A549 (cell line): ENCODE measurements around the gene GCM1.

Experiments used
- CEBPB ChIP-seq, 2 experiments: fragments of >200 bp in 1 of 2; sonication (Bioruptor Twin) in 1 of 2; formaldehyde crosslinking in 1 of 2; IDR thresholded peaks; 2 replicates each; pipeline ENCODE4 v1.6.1; 2012 to 2016
- CHD4 ChIP-seq: fragments of 200-600 bp; sonication (generic); IDR thresholded peaks from 2 replicates; pipeline ENCODE4 v1.6.1; 2016; ENCODE audit warnings: antibody characterized with exemption, mild to moderate bottlenecking, borderline replicate concordance
- CTCF ChIP-seq: fragments of >200 bp; sonication (Bioruptor Twin); formaldehyde crosslinking; IDR thresholded peaks from 3 replicates; pipeline ENCODE4 v1.5.1; 2016
- EP300 ChIP-seq, 2 experiments: fragments of >200 bp; sonication (Bioruptor Twin); formaldehyde crosslinking; IDR thresholded peaks; 2 replicates in 1 of 2; 3 replicates in 1 of 2; pipeline ENCODE4 v1.6.1; 2016 to 2017
- HES2 ChIP-seq: fragments of >200 bp; sonication (Bioruptor Twin); formaldehyde crosslinking; IDR thresholded peaks from 2 replicates; pipeline ENCODE4 v1.6.1; 2016
- POLR2A ChIP-seq: IDR thresholded peaks from 2 replicates; pipeline ENCODE4 v1.6.1; 2012; ENCODE audit warnings: mild to moderate bottlenecking, low read length
- RAD21 ChIP-seq, 2 experiments: fragments of >200 bp in 1 of 2; sonication (Bioruptor Twin) in 1 of 2; formaldehyde crosslinking in 1 of 2; IDR thresholded peaks in 1 of 2; conservative IDR thresholded peaks in 1 of 2; 2 replicates in 1 of 2; 3 replicates in 1 of 2; pipeline ENCODE4 v1.6.1; 2012 to 2018; ENCODE audit warnings: inconsistent platforms in 1 of 2
- REST ChIP-seq: fragments of 200-600 bp; sonication (generic); IDR thresholded peaks from 2 replicates; pipeline ENCODE4 v1.6.1; 2016; ENCODE audit warnings: antibody characterized with exemption, mild to moderate bottlenecking, moderate library complexity
- RFX5 ChIP-seq: fragments of 450-650 bp; IDR thresholded peaks from 2 replicates; pipeline ENCODE4 v1.7.1; 2014; ENCODE audit warnings: antibody characterized with exemption, mild to moderate bottlenecking, moderate library complexity
- SMC3 ChIP-seq: fragments of >200 bp; sonication (Bioruptor Twin); formaldehyde crosslinking; IDR thresholded peaks from 3 replicates; pipeline ENCODE4 v1.6.1; 2018; ENCODE audit warnings: inconsistent platforms
- ZFP36 ChIP-seq: fragments of 450-650 bp; IDR thresholded peaks from 2 replicates; pipeline ENCODE4 v1.6.1; 2014; ENCODE audit warnings: borderline replicate concordance; ENCODE audit not compliant: partially characterized antibody

GRCh38 chr6:53143710-53144109, 4.9 kb downstream of the GCM1 start:
- TF ChIP-seq SMC3 = no peak
- TF ChIP-seq CHD4 = no peak
- TF ChIP-seq RFX5 = no peak
- TF ChIP-seq POLR2A = no peak
- no peak for TF ChIP-seq CTCF
- TF ChIP-seq ZFP36 = no peak
- no peak for TF ChIP-seq REST
- TF ChIP-seq CEBPB (IDR thresholded peaks at IDR 0.05) = no peak
- no peak for TF ChIP-seq EP300 (IDR thresholded peaks at IDR 0.05)
- TF ChIP-seq HES2 = no peak
- TF ChIP-seq RAD21 (conservative IDR thresholded peaks at IDR 0.05 in 1 of 2, IDR thresholded peaks at IDR 0.05 in 1 of 2) = no peak
